ENCODE results near the gene AKAP12. TPM values are rescaled to one million over a fixed set of nuclear protein-coding genes. Genes with fewer than 3 reads are reported as not detected.

The AKAP12 gene
- polyA plus RNA-seq, 1 donor from 2014 or later = not detected

DNA sequence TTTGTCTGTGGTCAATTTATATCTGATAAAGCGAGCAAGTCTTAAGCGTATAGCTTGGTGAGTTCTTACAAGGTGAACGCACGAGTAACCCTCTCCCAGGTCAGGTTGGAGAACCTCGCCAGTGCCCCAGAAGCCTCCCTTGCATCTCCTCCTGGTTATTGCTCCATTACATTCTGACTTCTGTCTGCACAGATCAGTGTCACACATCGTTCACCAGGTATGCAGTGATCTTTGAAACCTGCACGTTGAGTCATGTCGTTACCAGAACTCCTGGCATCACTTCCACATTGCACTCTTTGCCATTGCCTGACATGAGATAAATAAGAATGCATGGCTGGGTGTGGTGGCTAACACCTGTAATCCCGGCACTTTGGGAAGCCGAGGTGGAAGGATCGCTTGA is 44.2 kb downstream of the AKAP12 start:
- Mint-ChIP-seq H3K4me1 (peaks cover 14 to 20% (median 16%) of the 10 kb centered on the region in 3 donors), H3K4me3 (peak overlapping the region; percentile 52 to 89 (median 84)), H3K27me3 (peaks cover 12% of the 10 kb centered on the region), H3K9me3 (no peaks in the 10 kb centered on the region), H3K27ac (no peak overlapping the region), H3K36me3 (peaks cover 4% of the 10 kb centered on the region)

DNA sequence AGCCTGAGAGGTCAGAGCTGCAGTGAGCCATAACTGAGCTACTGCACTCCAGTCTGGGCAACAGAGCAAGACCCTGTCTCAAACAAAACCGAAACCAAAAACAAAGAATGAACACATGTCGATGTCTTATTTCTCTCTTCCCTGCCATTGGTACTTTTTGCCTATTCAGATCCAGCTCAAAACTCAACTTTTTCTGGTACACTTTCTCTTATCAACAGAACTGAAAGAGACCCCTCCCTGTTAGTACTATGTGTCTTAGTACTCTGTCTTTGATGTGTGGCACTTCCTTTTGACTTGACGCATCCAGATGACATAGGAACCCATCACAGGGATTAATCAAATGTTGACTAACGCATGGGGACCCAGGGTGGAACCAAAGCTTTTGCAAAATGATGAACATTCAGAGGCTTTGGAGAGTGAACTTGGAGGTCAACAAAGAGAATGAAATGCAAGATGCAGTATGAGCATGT is 44.8 kb downstream of the AKAP12 start:
- H3K27ac Mint-ChIP-seq = peak overlapping the region in 1 of 3 donors; percentile 0
- peaks cover 14% of the 10 kb centered on the region for H3K27me3 Mint-ChIP-seq
- peaks cover 14 to 23% (median 19%) of the 10 kb centered on the region in 3 donors for H3K4me1 Mint-ChIP-seq
- no peaks in the 10 kb centered on the region for H3K9me3 Mint-ChIP-seq
- H3K36me3 Mint-ChIP-seq = peaks cover 4% of the 10 kb centered on the region
- peak overlapping the region; percentile 52 to 89 (median 84) for H3K4me3 Mint-ChIP-seq

DNA sequence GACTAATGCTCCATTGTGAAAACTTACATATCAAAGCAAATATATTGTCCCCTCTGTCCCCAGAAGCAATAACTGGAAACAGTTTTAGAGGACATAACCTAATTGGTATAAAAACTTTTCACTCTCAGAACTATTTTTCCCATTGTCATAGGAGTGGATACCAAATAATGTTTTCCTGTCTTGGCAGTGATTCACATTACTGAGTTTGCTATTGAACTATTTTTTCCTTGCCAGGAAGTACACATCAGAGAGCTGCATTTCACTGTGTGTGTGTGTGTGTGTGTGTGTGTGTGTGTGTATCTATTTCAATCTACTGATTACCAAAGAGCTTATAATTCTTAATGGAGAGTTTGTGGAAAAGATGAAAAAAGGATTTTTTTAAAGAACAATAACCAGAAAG is 45.4 kb downstream of the AKAP12 start:
- peak overlapping the region in 1 of 3 donors; percentile 0 for H3K27ac Mint-ChIP-seq
- H3K9me3 Mint-ChIP-seq = no peaks in the 10 kb centered on the region
- H3K27me3 Mint-ChIP-seq = peaks cover 14% of the 10 kb centered on the region
- peaks cover 14 to 27% (median 24%) of the 10 kb centered on the region in 3 donors for H3K4me1 Mint-ChIP-seq
- peaks cover 6% of the 10 kb centered on the region for H3K36me3 Mint-ChIP-seq
- H3K4me3 Mint-ChIP-seq = peak overlapping the region; percentile 52 to 89 (median 84)

DNA sequence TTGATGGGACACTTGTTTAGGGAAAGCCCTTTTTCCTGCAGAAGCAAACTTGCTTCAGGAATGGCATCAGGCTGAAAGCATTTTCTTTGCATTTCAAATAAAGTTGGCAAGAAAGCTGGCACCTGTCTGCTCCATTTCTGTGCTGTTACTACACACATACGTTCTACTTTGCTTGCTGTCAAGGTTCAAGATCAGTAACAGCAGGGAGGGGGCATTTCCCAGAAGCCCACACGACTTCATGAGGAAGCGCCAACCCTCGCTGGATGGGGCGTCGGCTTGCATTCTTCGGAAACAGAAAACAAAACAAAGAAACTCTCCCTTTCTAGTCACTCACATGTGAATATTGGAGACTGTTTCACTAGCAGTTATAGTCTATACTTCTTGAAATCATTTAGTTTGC is 46.4 kb downstream of the AKAP12 start:
- Mint-ChIP-seq H3K9me3 (no peaks in the 10 kb centered on the region), H3K4me1 (peaks cover 14 to 25% (median 24%) of the 10 kb centered on the region in 3 donors), H3K27ac (no peak overlapping the region), H3K36me3 (peaks cover 6% of the 10 kb centered on the region), H3K4me3 (no peak overlapping the region), H3K27me3 (peaks cover 18% of the 10 kb centered on the region)

DNA sequence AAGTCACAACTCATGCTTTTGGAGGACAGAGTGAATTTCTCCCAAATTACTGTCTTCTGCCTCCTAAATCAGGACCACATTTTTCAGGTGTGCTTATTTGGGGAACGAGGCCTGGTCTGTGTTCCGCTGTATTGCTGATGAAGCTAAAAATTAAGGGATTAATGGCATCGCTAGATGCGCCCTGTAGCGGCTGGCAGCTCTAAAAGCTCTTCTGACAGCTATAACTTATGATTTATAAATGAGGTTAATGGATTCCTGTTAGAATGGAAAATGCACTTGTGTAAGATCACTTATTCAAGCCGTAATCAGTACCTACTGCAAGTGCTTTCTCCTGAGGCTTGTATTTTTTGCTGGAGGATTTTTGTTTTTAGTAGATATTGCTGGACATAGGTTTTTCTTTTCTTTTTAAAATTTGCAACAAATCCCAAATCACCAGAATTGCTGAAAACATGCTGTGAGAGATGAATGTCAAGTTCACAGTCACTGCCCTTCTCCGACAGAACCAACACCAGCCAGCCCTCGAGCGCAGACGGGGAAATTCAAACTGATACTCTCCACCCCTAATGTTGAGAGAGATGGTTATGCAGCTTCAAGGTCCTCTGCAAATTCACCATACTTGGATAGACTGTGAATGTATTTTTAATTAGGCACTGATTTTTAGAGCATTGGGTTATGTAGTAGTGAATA is 49.1 kb downstream of the AKAP12 start:
- H3K9me3 Mint-ChIP-seq = no peaks in the 10 kb centered on the region
- no peak overlapping the region for H3K4me3 Mint-ChIP-seq
- H3K27me3 Mint-ChIP-seq = peaks cover 28% of the 10 kb centered on the region
- H3K4me1 Mint-ChIP-seq = peaks cover 11 to 24% (median 20%) of the 10 kb centered on the region in 3 donors
- H3K36me3 Mint-ChIP-seq = peaks cover 4% of the 10 kb centered on the region
- no peak overlapping the region for H3K27ac Mint-ChIP-seq

DNA sequence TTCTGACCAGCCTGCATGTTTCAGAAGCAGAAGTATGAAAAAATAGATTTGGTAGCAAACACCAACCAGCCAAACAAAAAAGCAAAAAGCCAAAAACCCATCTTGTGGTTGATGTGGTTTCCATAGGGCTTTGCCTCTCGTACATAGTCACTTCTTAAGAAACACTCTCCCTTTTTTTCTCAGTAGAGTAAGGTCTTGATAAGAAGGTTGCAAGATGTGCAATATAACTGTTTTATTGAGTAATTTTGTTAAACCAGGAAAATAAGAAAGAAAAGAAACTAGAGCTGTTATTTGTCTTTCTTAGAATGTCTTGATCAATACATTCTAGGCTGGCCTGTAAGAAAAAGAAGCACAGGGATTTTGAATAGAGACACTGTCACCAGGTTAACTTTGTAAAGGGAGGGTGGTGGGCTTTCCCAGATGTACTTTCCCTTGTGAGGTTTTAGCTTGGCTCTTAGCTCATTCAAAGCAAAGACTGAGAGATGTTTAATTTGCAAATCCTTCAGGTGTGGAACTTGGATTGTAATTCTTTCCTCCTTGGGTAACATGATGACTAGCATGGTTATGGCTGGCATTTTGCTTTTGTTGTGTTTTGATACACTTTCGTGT is 49.7 kb downstream of the AKAP12 start:
- Mint-ChIP-seq H3K4me3 (no peak overlapping the region), H3K36me3 (peaks cover 2% of the 10 kb centered on the region), H3K27ac (no peak overlapping the region), H3K4me1 (peaks cover 6 to 20% (median 18%) of the 10 kb centered on the region in 3 donors), H3K9me3 (no peaks in the 10 kb centered on the region), H3K27me3 (peaks cover 28% of the 10 kb centered on the region)

DNA sequence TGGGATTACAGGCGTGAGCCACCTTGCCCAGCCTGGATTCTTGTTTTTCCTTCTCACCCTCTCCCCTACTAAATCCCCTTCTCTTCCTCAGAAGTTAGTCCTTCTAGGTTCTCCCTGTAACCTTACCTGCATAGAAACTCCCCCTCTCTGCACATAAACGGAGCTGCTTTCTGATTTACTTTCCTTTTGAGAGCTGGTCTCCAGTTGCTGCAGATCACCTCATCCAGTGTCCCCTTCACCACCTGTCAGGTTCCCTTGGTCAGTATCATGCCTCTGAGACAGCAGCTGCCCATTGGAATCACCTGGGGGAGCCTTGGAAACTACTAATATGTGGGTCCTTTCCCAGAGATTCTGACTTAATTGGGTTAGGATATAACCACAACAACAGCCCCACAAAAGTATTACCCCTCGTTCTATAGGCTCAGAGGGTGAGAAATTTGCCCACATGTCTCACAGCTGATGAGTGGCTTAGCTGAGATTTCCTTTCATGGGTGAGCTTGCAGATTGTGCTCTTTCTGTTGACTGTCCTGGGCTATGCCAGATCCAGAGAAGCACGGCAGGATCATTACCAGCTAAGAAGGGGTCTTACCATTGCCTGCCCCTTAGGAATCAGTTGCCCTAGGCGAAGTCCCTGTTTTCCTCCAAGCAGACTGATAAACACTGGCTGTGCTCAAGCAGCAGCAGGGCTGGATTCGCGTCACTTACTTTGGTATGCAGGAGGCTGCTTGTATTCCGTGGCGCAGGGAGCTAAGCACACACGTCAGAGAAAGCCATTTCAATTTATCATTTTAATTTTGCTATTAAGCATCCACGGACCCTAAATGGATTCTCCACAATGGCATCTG is 51.3 kb downstream of the AKAP12 start:
- Mint-ChIP-seq H3K27me3 (peaks cover 27% of the 10 kb centered on the region), H3K27ac (no peak overlapping the region), H3K4me3 (no peak overlapping the region), H3K4me1 (peaks cover 0 to 11% (median 8%) of the 10 kb centered on the region in 3 donors), H3K36me3 (peaks cover 2% of the 10 kb centered on the region), H3K9me3 (no peaks in the 10 kb centered on the region)

DNA sequence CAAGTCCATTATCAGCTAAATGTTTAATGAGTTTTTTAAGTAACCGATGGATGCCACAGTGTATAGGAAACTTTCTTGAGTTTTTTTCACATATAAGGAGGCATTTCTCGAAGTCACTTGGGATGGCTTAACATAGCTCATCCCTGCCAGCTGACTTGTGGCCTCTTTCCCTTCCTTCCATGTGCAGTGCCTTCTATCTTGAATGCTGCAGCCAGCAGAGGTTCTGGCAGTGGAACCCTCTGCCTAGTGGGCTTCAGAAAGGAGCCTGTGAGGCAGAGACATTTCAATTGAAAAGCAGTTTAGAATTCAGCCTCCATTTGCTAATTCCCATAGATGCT is 51.9 kb downstream of the AKAP12 start:
- H3K36me3 Mint-ChIP-seq = peaks cover 2% of the 10 kb centered on the region
- no peak overlapping the region for H3K27ac Mint-ChIP-seq
- H3K4me1 Mint-ChIP-seq = peaks cover 0 to 9% (median 8%) of the 10 kb centered on the region in 3 donors
- peaks cover 27% of the 10 kb centered on the region for H3K27me3 Mint-ChIP-seq
- no peak overlapping the region for H3K4me3 Mint-ChIP-seq
- H3K9me3 Mint-ChIP-seq = no peaks in the 10 kb centered on the region

DNA sequence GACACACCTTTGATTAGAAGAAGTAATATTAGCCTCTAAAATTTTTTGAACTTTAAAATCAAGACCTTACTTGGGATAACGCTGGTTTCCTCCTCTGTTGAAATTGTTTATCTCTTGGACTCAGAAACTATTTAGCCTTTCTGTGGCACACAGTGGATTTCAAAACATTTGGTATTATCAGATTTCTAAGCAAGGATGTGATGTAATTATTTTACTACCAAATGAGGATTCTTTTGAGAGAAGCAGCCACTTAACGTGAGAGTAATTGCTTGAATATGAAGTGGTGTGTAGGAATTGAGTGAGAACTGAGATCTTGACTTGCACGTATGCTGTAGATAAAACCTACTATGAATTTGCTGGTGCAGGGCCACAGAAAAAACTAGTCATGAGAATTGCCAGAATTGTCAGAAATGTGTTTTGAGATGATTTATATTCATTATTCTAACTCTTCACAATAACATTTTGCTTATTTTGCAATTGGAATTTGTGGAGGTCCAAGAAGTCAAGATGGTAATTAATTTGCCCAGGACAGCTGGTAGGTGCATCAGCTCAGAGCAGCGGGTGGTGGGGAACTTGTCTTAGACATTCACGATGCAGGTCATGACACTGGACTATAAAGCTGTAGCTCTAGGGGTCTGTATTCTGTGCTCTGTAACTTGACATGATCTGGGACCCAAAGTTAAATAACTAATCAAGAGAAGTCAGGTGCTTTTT is 53.4 kb downstream of the AKAP12 start:
- no peak overlapping the region for H3K27ac Mint-ChIP-seq
- H3K4me3 Mint-ChIP-seq = no peak overlapping the region
- H3K27me3 Mint-ChIP-seq = peaks cover 30% of the 10 kb centered on the region
- no peaks in the 10 kb centered on the region for H3K9me3 Mint-ChIP-seq
- peaks cover 4% of the 10 kb centered on the region for H3K36me3 Mint-ChIP-seq
- peaks cover 0 to 9% (median 8%) of the 10 kb centered on the region in 3 donors for H3K4me1 Mint-ChIP-seq

DNA sequence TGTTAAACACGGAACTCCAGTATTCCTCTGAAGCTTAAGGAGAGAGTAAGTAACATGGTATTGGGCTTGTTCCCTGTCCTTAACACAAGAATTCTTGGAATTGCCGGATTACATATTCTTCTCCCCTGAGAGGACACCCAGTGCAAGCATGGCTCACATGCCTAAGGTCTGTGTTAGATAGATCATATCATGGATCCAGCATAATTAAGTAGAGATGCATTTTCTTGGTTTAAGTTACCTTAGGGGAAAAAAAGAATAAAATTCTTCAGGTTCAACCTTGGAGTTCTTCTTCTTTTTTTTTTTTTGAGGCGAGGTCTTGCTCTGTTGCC is 53.9 kb downstream of the AKAP12 start:
- Mint-ChIP-seq H3K27ac (no peak overlapping the region), H3K27me3 (peaks cover 28% of the 10 kb centered on the region), H3K4me1 (peaks cover 0 to 9% (median 8%) of the 10 kb centered on the region in 3 donors), H3K4me3 (no peak overlapping the region), H3K36me3 (peaks cover 4% of the 10 kb centered on the region), H3K9me3 (no peaks in the 10 kb centered on the region)

DNA sequence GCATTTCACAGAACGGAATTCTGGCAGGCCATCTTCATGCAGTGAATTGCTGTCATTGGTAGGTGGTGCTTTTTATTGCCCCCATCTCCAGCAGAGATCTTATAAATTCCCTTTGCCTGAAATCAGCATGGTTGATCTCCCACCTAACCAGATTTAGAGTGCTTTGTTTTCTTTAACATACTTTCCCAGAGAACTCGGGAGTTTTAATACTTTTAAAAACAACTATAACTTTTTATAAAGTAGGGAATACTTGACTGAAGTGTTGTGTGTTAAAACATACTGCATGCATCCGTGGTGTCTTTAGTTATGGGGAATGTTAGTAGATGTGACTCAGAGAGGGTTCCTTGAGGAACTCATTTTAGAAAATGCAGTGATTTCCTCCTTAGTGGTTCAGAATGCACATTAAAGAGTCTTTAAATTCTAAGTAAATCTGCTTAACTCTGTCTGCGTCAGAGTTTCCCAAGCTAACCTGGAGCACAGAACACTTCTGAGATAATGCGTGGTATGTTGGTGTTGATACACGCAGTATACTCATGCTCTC is 54.9 kb downstream of the AKAP12 start:
- Mint-ChIP-seq H3K9me3 (no peaks in the 10 kb centered on the region), H3K27me3 (peaks cover 22% of the 10 kb centered on the region), H3K36me3 (peaks cover 4% of the 10 kb centered on the region), H3K4me3 (no peak overlapping the region), H3K27ac (no peak overlapping the region), H3K4me1 (peaks cover 0 to 4% (median 3%) of the 10 kb centered on the region in 3 donors)

DNA sequence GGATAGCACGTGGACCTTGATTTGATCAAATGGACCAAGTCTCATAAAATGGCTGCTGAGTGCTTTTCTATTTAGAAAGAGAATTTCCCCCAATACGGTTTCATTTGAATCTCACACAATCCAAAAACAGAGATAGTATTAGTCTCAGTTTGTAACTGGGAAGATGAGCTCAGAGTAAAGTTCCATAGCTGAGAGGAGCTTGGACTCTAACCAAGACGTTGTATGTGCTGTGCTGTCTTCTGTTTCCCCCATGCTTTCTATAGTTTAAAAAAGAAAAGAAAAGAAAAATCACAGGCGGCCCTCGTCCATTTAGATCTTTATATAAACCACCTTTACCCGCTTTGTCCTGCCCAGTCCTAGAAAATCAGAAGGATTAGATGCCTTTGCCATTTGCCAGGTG is 58.1 kb downstream of the AKAP12 start:
- H3K27ac Mint-ChIP-seq = no peak overlapping the region
- H3K4me1 Mint-ChIP-seq = no peaks in the 10 kb centered on the region
- no peak overlapping the region for H3K4me3 Mint-ChIP-seq
- H3K36me3 Mint-ChIP-seq = peaks cover 2% of the 10 kb centered on the region
- peaks cover 12% of the 10 kb centered on the region for H3K27me3 Mint-ChIP-seq
- no peaks in the 10 kb centered on the region for H3K9me3 Mint-ChIP-seq

DNA sequence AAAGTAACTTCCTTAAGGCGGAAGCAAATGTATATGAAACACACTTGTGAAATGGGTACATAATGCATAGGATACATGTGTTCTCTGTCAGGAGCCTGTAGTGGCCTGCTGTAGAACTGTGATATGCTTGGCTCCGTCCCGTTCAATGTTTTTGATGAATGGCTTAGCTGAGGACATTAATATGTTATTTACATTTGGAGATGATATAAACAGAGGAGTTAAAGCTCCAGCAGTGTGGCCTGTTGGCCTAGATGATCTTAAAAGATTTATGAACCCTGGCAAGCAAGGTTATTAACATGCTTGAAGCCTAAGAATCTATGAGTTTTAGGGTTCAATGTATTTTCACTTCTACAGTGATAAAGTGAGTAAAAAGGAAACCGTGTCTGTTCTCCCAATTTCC is 59.2 kb downstream of the AKAP12 start:
- Mint-ChIP-seq H3K4me1 (no peaks in the 10 kb centered on the region), H3K4me3 (no peak overlapping the region), H3K9me3 (no peaks in the 10 kb centered on the region), H3K36me3 (peaks cover 2% of the 10 kb centered on the region), H3K27me3 (peaks cover 10% of the 10 kb centered on the region), H3K27ac (no peak overlapping the region)

DNA sequence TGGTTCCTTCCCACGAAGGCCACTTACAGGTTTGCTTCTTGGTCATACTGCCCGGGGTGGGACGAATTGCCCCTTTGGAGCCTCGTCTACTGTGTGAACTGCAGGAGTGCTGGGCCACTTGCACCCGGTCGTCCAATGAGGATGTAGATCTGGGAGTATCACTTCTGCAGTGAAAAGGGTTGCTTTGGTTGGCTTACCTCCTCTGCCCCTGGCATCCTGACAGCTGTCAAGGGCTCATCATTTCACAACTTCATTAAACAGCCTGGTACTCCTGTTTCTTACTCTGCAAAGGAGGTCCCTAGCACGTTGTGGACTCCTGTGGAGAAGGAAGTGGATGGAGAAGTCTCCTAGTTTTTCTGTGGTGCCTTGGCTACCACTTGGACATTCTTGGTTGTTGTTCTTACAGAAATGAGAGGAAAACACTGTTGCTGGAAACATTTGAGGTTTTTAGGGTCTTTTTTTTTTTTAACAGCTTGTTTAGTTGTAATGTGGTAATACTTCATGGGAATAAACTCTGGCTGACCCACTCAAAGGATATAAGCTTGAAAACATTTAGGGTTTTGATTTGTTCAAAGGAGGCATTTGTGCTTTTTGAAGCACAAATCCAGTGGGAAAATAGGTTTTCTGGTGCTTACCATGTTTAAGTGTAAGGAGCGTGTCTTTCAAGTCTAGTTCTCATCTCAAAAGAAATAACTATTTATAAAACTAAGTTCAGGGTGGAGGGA is 60.7 kb downstream of the AKAP12 start:
- Mint-ChIP-seq H3K9me3 (no peaks in the 10 kb centered on the region), H3K4me1 (no peaks in the 10 kb centered on the region), H3K27ac (no peak overlapping the region), H3K36me3 (peaks cover 2% of the 10 kb centered on the region), H3K4me3 (no peak overlapping the region), H3K27me3 (peaks cover 12% of the 10 kb centered on the region)
